Smooth muscle cell (in vitro differentiated cells): ENCODE results near the gene TAX1BP3. TPM values are rescaled to one million over a fixed set of nuclear protein-coding genes. Genes with fewer than 3 reads are reported as not detected.

Experiments used
- DNase-seq: peaks from one replicate; lab custom pipeline; 2025; ENCODE audit not compliant: unreplicated experiment; lab: John Stamatoyannopoulos, UW
- H2AFZ ChIP-seq: fragments of 200-600 bp; sonication (generic); 2 replicates; pipeline ENCODE4 v1.6.0; 2016; ENCODE audit warnings: antibody characterized with exemption, low read depth, mild to moderate bottlenecking
- H3F3A ChIP-seq: fragments of 200-600 bp; sonication (generic); 2 replicates; pipeline ENCODE4 v1.6.0; 2017; ENCODE audit warnings: antibody characterized with exemption, low read depth
- H3K27ac ChIP-seq: fragments of 200-600 bp; sonication (generic); 2 replicates; pipeline ENCODE4 v1.5.1; 2016; ENCODE audit warnings: low read depth, mild to moderate bottlenecking
- H3K27me3 ChIP-seq: fragments of 200-600 bp; sonication (generic); 2 replicates; pipeline ENCODE4 v1.6.1; 2016; ENCODE audit warnings: low read depth, mild to moderate bottlenecking
- H3K36me3 ChIP-seq: fragments of 200-600 bp; sonication (generic); 2 replicates; pipeline ENCODE4 v1.5.1; 2016; ENCODE audit warnings: low read depth
- H3K4me1 ChIP-seq: fragments of 200-600 bp; sonication (generic); 2 replicates; pipeline ENCODE4 v1.5.1; 2016; ENCODE audit warnings: low read depth
- H3K4me2 ChIP-seq: fragments of 200-600 bp; sonication (generic); 2 replicates; pipeline ENCODE4 v1.6.0; 2016; ENCODE audit warnings: mild to moderate bottlenecking
- H3K4me3 ChIP-seq: fragments of 200-600 bp; sonication (generic); 2 replicates; pipeline ENCODE4 v1.5.1; 2016; ENCODE audit warnings: mild to moderate bottlenecking
- H3K79me2 ChIP-seq: fragments of 200-600 bp; sonication (generic); 2 replicates; pipeline ENCODE4 v1.6.0; 2016; ENCODE audit warnings: low read depth, mild to moderate bottlenecking
- H3K9ac ChIP-seq: fragments of 200-600 bp; sonication (generic); 2 replicates; pipeline ENCODE4 v1.6.0; 2016; ENCODE audit warnings: low read depth
- H3K9me3 ChIP-seq: fragments of 200-600 bp; sonication (generic); replicated peaks from 2 replicates; pipeline ENCODE4 v1.5.1; 2016; ENCODE audit warnings: low read depth
- H4K20me1 ChIP-seq: fragments of 200-600 bp; sonication (generic); 2 replicates; pipeline ENCODE4 v1.6.0; 2016; ENCODE audit warnings: low read depth
- CTCF ChIP-seq: fragments of 200-600 bp; sonication (generic); IDR thresholded peaks from 2 replicates; pipeline ENCODE4 v1.5.1; 2017; ENCODE audit warnings: borderline replicate concordance, mild to moderate bottlenecking, antibody characterized with exemption; ENCODE audit not compliant: insufficient read depth, poor library complexity, severe bottlenecking
- WGBS: methylation state at CpG from one replicate; pipeline ENCODE4 v1.1.7; 2016; ENCODE audit warnings: low lambda C conversion rate; 5-methylcytosine and 5-hydroxymethylcytosine counted together
- polyA plus RNA-seq: library from polyadenylated mRNA; unstranded; fragments of >200 nt; fragmentation: Nextera tagmentation; extraction: Ambion mirVana; gene quantifications from 2 replicates; pipeline ENCODE4 v1.2.1, GENCODE V29; 2016
- total RNA-seq: library from RNA; depleted of rRNA; stranded (reverse); fragments of >200 nt; gene quantifications from 2 replicates; pipeline ENCODE4 v1.2.3, GENCODE V29; 2014

The TAX1BP3 gene
- total and polyA plus RNA-seq, 2 experiments from 2014 or later = 115 to 295 TPM

GRCh38 chr17:3615160-3615870 lies 53.1 kb downstream of the TAX1BP3 start:
- WGBS = 98% methylated on average over 18 of the region's 18 CpGs

GRCh38 chr17:3613124-3613523 lies 55.3 kb downstream of the TAX1BP3 start:
- no peaks in the 10 kb centered on the region for H3F3A ChIP-seq
- no peak overlapping the region for H3K4me2 ChIP-seq
- 98% methylated on average over 6 of the region's 6 CpGs for WGBS
- no peaks in the 10 kb centered on the region for H3K27me3 ChIP-seq
- H3K79me2 ChIP-seq = no peaks in the 10 kb centered on the region
- peaks cover 8% of the 10 kb centered on the region for H3K36me3 ChIP-seq
- H3K4me1 ChIP-seq = no peaks in the 10 kb centered on the region
- no peak overlapping the region for H3K27ac ChIP-seq
- no peak overlapping the region for H3K4me3 ChIP-seq
- no peak overlapping the region for H3K9ac ChIP-seq
- no peaks in the 10 kb centered on the region for H4K20me1 ChIP-seq
- DNase-seq = no peak
- H2AFZ ChIP-seq = no peak overlapping the region
- no peaks in the 10 kb centered on the region for H3K9me3 ChIP-seq
- TF ChIP-seq CTCF = no peak

More at GRCh38 chr17:3615160-3615870, 53.1 kb downstream of the TAX1BP3 start:
- no peak for DNase-seq
- no peaks in the 10 kb centered on the region for H3F3A ChIP-seq
- H3K27me3 ChIP-seq = no peaks in the 10 kb centered on the region
- H3K4me2 ChIP-seq = no peak overlapping the region
- TF ChIP-seq CTCF = no peak
- no peak overlapping the region for H3K27ac ChIP-seq
- H2AFZ ChIP-seq = no peak overlapping the region
- H3K4me3 ChIP-seq = no peak overlapping the region
- no peaks in the 10 kb centered on the region for H4K20me1 ChIP-seq
- no peaks in the 10 kb centered on the region for H3K4me1 ChIP-seq
- no peaks in the 10 kb centered on the region for H3K79me2 ChIP-seq
- H3K9ac ChIP-seq = no peak overlapping the region
- no peaks in the 10 kb centered on the region for H3K9me3 ChIP-seq
- peaks cover 8% of the 10 kb centered on the region for H3K36me3 ChIP-seq

Other genes with a start within 250 kb of the TAX1BP3 start
- gene OR1E2, start 234.7 kb downstream of the TAX1BP3 start, total RNA-seq = not detected in 2 replicates
- gene OR1E2, start 234.7 kb downstream of the TAX1BP3 start, polyA plus RNA-seq = not detected in 2 replicates
- gene SPATA22, start 196.8 kb downstream of the TAX1BP3 start, total RNA-seq = not detected in 2 replicates
- gene SPATA22, start 196.8 kb downstream of the TAX1BP3 start, polyA plus RNA-seq = not detected in 2 replicates
- not detected in 2 replicates for gene ASPA, start 192.6 kb downstream of the TAX1BP3 start, total RNA-seq
- gene ASPA, start 192.6 kb downstream of the TAX1BP3 start, polyA plus RNA-seq = not detected in 2 replicates
- gene TRPV3, start 110.8 kb downstream of the TAX1BP3 start, total RNA-seq = 2.3 and 6.4 TPM in 2 replicates
- gene TRPV3, start 110.8 kb downstream of the TAX1BP3 start, polyA plus RNA-seq = 0.53 and 2.7 TPM in 2 replicates
- 0.99 and 2.2 TPM in 2 replicates for gene TRPV1, start 59.2 kb downstream of the TAX1BP3 start, total RNA-seq
- 0.90 and 2.8 TPM in 2 replicates for gene TRPV1, start 59.2 kb downstream of the TAX1BP3 start, polyA plus RNA-seq
- 9.0 and 9.5 TPM in 2 replicates for gene SHPK, start 32.3 kb downstream of the TAX1BP3 start, total RNA-seq
- gene SHPK, start 32.3 kb downstream of the TAX1BP3 start, polyA plus RNA-seq = 5.3 and 8.2 TPM in 2 replicates
- 20.6 and 24.9 TPM in 2 replicates for gene CTNS, start 31.8 kb downstream of the TAX1BP3 start, total RNA-seq
- 13.7 and 15.8 TPM in 2 replicates for gene CTNS, start 31.8 kb downstream of the TAX1BP3 start, polyA plus RNA-seq
- gene EMC6, start 234 bp upstream of the TAX1BP3 start, total RNA-seq = 59.7 and 64.1 TPM in 2 replicates
- 123 and 143 TPM in 2 replicates for gene EMC6, start 234 bp upstream of the TAX1BP3 start, polyA plus RNA-seq
- gene P2RX5, start 27.6 kb upstream of the TAX1BP3 start, total RNA-seq = 0.72 TPM in 1 of 2 replicates, not detected in the other
- gene P2RX5, start 27.6 kb upstream of the TAX1BP3 start, polyA plus RNA-seq = 0.59 TPM in 1 of 2 replicates, not detected in the other
- gene HASPIN, start 55.3 kb upstream of the TAX1BP3 start, total RNA-seq = 2.6 and 2.7 TPM in 2 replicates
- gene HASPIN, start 55.3 kb upstream of the TAX1BP3 start, polyA plus RNA-seq = 1.2 and 2.0 TPM in 2 replicates
- 43.8 and 51.2 TPM in 2 replicates for gene ITGAE, start 132.6 kb upstream of the TAX1BP3 start, total RNA-seq
- 61.4 and 66.7 TPM in 2 replicates for gene ITGAE, start 132.6 kb upstream of the TAX1BP3 start, polyA plus RNA-seq
- gene NCBP3, start 177.7 kb upstream of the TAX1BP3 start, total RNA-seq = 28.3 and 30.0 TPM in 2 replicates
- 30.7 and 32.4 TPM in 2 replicates for gene NCBP3, start 177.7 kb upstream of the TAX1BP3 start, polyA plus RNA-seq
- 6.3 and 8.8 TPM in 2 replicates for gene CAMKK1, start 224.5 kb upstream of the TAX1BP3 start, total RNA-seq
- 7.7 and 8.1 TPM in 2 replicates for gene CAMKK1, start 224.5 kb upstream of the TAX1BP3 start, polyA plus RNA-seq
- gene P2RX1, start 247.9 kb upstream of the TAX1BP3 start, total RNA-seq = 1.3 and 2.4 TPM in 2 replicates
- 0.47 and 3.2 TPM in 2 replicates for gene P2RX1, start 247.9 kb upstream of the TAX1BP3 start, polyA plus RNA-seq